ELR (cell line): ENCODE results near the gene REEP1.
"Not testable (repeated sequence)": the region's sequence is repeated elsewhere in the genome, so short reads cannot be mapped to it uniquely, and the experiment has no call there.

ENCODE experiments used
- DNase-seq: peaks from one replicate; pipeline ENCODE4 v3.0.0-alpha.2; 2015; ENCODE audit warnings: low read depth

Gene REEP1

DNA sequence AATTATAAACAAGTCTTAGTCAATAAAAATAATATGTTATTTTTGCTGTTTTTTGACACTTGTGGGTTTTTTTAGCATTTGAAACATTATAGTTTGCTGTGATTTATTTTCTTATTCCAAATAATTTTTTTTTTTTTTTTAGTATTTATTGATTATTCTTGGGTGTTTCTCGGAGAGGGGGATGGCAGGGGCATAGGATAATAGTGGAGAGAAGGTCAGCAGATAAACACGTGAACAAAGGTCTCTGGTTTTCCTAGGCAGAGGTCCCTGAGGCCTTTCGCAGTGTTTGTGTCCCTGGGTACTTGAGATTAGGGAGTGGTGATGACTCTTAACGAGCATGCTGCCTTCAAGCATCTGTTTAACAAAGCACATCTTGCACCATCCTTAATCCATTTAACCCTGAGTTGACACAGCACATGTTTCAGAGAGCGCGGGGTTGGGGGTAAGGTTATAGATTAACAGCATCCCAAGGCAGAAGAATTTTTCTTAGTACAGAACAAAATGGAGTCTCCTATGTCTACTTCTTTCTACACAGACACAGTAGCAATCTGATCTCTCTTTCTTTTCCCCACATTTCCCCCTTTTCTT is 8.5 kb upstream of the REEP1 start:
- not testable (repeated sequence) for DNase-seq

DNA sequence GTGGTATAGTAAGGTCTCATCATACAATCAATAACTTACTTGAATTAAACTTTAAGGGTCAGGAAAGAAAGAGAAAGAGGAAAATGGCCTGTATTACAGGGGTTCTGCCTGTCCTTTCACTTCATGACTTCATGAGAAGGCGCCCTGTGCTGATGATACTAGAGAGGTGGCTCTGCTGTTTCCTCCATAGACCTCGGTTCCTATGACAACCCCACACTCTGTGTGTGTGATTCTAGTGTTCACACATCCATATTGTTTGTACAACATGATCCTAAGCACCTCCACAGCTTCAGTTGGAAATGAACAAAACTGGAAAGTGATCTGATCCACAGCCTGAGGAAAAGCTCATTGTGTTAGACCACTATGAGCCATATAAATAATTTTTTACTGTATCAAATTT is 7.0 kb upstream of the REEP1 start:
- no peak for DNase-seq

DNA sequence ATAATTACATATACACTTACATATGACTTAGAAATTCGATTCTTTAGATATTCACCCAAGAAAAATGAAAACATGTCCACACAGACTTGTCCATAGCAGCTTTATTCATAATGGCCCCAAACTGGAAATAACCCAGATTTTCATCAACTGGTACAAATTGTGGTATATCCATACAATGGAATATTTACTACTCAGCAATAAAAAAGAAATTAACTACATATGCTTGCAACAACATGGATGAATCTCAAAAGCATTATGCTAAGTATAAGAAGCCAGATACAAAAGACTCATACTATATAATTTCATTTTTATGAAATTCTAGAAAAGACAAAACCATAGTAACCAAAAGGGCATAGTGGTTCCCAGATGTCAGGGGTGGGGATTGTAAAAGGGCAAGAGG is 5.1 kb upstream of the REEP1 start:
- DNase-seq = no peak

DNA sequence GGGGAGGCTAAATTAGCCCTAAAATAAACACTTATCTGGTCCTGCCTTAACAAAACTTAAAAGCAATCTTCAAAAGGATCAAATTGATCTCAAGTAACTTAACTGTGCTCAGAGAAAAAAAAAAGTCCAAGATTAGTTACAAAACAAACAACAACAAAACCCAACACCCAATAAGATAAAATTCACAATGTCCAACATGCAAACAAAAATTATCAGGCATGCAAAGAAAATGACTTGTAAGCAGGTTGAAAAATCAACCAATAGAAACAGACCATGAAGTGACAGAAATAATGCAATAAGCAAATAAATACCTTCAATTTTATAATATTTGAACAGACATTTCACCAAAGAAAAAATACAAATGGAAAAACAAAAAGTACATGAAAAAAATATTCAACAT is 4.0 kb upstream of the REEP1 start:
- no peak for DNase-seq

DNA sequence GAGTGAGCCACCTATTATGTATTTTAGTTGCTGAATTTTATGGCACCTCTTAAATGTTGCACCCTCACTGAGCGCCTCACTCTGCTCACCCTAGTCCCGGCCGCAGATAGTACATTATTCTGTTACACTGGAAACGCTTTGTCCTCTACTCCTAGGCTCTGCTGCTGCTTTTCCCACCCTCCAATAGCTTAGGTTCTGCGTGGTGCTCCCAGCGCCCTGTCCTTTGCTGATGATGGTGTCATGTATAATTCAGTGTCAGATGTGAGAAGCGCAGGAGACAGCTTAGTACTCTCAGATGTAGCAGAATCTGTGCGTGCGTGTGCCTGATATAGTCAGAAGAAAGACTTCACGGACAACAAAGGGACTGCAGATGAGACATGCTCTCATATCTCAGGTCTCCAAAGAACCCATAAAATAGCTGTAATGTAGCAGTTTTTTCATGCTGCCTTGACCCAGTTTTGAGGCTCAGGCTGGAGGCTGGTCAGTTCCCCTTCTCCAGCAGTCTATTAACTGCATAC is 1.4 kb upstream of the REEP1 start:
- no peak for DNase-seq

DNA sequence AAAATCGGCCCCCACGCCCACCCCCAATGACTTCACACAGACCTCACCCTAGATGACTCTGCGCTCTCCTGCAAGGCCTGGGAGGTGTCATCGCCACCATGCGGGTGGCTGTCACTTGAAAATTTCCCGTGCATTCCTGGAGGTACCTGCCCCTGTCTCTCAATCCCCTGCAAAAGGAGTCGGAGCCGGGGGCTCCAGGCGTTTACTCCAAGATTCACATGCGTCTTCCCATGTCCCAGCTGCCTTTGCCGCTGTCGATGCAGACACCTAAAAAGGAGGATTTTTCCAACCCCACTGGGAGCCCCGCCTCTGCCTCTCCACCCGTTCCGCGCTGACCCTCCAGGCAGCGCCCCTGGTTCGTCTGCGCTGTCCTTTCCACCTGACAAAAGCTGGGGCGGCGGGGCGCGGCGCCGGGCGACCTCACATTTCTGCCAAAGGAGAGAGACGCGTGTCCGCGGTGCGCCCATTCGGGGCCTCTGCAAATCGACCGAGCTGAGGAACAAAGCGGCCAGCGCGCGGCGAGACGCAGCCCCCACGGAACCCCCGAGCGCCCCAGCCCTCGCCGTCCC is 667 bp downstream of the REEP1 start:
- DNase-seq = no peak

DNA sequence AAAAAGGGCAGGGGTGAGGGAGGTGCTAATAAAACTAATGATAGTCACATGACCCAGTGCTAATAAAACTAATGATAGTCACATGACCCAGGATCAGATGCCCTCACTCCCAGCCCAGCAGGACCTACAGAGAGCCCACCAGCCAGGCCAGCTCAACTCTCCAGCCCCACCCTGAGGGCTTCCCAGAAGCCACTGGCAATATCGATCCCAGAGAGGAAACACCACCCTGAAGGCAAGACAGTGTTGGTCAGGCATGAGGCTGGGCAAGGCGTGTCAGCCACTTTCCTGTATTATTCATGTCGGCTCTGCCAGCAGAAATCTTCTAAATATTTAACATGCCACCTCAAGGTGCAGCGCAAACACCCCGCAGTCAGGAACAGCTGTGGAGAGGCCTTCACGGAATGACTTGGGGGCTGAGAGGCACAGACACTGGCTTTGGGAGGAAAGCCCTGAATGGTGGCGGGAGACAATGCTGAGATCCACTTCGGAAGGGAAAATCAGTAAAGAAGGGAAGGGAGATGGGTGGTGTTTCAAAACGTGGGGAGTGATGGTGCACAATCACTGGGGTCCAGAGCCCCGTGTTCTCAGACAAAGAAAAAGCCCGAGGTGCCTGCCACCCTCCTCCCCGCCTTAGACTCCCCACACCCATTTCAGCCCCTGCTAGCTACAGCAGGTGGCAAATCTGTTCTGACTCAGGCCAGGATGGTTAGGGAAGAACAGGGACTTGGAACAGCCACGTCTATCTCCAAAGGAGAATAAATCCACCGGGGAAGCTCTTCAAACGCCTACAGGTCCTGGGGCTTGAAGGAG is 1.4 kb downstream of the REEP1 start:
- no peak for DNase-seq

DNA sequence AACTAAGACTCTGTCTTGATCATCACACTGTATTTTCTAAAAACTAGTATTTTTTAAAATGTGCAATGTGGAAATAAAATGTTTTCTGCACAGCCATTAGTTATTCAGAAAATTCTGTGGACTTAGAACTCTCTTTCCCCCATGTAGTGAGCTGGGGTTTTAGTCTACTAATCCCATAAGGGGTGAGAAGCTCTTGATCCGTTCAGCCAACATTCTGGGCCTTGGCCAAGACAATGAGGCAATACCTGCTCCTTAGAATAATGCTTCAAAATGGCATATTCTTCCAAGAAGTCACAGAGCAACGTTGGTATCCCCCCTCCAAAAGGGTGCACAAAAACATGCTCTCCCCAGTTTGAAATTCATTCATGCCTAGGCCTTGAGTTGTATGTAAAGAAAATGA is 4.0 kb downstream of the REEP1 start:
- DNase-seq = no peak

DNA sequence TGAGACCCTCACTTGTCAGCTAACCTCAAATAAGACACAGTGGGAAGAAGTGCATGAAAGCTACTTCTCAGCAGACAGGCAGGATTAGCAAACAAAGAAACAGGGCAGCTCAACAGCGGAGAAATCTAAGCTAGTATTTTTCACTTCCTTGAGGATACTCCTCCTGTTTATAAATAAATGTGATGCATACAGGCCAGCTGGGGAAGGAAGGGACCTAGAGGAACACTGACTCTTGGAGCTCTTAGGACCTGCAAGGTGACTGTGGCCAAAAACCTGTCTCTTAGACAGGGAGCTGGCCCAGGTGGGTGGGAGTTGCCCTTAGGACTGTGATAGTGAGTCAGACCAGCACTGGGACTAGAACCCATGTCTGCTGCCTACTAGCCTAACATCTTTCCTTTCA is 4.8 kb downstream of the REEP1 start:
- DNase-seq = no peak

DNA sequence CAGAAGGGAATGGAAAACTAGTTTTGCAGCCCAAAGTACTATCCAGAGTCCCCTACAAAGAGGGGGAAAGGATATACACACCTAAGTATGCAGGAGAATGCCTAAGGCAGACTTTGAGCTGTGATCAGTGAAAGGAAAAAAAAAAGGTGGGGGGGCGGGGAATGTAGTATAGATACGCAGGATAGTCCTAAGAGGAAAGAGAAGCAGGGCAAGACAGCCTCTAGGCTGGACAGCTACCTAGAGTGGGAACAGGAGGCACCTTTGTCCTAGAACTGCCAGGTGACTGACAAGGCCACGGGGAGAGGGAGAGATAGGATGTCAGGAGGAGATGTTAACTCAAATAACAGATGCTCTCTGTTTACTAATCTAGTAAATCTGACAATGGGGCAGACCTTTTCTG is 6.0 kb downstream of the REEP1 start:
- DNase-seq = no peak

DNA sequence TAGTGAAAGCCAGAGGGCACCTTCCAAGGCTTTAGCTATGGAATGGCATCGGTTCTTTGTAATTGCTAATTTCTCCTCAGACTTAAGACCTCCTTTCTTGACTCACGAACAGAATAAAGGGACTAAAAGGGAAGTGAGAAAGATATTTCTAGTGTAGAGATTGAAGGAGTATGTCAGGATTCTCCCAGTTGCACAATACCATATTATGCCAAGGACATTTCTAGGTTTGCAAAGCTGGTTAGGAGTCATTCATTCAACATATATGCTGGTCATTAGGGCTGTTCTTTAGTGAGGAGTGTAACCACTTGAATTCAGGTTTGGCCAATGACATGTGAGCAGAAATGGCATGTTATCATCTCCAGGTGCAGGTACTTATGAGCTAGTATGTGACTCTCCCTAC is 7.4 kb downstream of the REEP1 start:
- no peak for DNase-seq

DNA sequence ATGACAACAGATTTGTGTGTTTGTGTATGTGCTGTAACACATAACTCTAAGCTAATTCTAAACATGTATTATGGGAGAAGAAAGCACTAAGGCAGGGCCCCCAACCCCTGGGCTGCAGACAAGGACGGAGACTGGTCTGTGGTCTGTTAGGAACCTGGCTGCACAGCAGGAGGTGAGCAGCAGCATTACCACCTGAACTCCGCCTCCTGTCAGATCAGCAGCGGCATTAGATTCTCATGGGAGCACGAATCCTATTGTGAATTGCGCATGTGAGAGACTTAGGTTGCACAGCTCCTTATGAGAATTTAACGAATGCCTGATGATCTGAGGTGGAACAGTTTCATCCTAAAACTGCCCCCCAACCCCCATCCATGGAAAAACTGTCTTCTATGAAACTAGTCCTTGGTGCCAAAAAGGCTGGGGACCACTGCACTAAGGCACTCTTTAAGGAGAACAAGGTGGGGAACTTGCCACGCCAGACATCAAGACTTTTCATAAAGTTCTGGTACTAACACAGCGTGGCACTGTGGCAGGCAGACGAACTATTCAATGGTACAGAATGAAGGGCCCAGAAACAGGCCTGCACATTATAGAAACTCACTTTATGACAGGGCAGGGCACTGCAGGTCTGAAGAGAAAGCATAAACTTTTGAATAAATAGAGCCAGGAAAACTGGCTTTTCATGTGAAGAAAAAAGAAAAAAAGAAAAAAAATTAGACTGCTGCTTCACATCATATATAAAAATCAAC is 14.0 kb downstream of the REEP1 start:
- DNase-seq = no peak

DNA sequence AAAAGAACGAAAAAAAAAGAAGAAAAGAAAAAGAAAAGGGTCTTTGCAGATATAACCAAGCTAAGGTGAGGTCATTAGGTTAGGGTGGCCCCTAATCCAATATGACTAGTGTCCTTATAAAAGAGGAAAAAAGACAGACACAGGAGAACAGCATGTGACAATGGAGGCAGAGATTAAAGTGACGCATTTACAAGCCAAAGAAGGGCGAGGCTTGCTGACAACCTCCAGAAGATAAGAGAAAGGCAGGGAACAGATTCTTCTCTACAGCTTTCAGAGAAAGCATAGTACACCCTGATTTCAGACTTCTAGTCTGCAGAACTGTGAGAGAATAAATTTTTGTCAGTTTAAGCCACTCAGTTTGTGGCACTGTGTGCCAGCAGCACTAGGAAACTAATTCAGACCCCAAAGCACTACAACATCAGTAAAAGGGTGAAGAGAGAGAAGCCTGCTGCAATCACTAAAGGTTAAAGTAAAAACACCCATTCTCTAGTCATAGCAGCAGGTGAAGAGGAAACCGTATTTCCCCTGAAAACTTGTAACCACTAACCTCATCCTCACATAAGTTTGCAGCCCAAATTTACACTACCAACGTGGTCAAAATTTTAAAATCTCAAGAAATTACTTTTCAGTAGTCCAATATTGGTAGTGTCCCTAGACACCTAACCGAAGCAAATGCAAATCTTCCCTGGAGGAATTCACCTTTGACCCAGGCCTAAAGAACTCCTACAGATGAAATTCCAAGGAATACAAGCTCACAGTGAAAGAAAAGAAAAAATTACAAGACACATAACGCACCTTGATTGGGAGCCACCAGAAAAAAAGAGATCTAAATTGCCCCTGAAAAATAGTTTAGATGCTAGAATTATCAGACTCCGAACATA is 17.5 kb downstream of the REEP1 start:
- no peak for DNase-seq

DNA sequence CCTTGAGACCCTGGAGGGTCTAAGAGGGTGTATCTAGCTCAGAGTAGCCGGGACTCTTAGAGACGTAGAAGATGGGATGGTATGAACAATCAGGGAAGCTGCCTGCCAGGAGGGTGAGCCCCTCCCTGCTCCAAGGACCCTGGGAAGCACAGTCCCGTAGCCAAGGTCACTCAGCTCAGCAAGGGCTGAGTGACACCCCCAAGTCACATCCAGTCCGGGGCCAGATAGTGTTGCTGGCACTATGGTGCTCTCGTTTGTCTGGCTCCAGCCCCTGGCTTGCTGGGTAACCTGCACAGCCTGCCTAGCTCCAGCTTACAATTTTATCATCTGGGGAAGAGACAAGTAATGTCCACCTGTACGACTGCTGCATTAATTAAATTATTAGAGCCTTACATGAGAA is 22.3 kb downstream of the REEP1 start:
- DNase-seq = no peak

DNA sequence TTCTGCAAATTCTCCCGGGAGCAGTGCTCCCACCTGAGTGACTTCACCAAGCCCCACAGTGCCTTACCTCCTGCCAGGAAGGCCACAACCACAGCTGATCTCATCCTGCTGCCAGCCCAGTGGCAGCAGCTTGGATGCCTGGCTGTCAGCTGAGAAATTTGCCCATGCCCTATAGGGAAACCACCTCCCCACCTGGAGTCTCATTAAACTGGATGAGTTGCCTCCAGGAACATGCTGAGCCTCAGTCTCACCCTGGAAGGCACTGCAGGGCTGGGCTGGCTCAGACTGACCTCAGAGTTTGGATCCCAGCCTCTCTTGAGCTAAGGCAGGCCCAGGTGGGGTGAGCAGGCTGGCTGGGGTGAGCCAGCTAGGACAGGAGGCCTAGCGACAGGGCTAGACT is 23.3 kb downstream of the REEP1 start:
- DNase-seq = no peak

DNA sequence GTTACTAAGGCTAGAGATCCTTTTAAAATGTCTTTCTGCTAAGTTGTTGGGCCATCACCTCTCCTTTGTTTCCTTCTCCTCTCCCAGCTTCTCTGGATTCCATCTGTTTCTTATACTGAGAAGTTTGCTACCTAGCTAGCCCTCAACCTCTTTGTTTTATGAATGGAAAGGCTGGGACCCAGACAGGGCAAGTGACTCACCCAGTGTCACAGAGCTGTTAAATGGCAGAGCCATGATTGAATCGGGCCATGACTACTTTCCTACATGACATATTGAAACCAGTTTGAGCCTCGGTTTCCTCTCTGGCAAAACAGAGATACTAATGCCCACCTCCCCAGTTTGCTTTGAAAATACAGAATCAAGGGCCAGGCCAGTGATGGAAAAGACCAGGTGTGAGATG is 24.1 kb downstream of the REEP1 start:
- DNase-seq = no peak

DNA sequence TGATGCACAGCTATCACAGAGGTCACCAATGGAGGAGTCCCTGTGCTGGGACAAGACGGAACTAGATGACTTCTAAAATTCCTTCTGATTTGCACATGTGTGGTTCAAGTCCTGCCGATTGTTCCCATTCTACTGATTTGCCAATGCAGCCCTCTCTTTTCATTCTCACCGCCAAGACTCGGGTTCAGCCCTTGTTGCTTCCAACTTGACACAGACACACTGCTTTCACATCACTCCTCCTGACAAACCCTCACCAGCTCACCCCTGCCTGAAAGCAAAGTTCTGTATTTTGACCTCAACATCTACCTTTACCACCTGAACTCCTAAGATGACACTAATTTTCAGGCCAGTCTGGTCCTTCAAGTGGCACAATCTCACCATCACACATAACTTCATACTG is 25.5 kb downstream of the REEP1 start:
- no peak for DNase-seq

DNA sequence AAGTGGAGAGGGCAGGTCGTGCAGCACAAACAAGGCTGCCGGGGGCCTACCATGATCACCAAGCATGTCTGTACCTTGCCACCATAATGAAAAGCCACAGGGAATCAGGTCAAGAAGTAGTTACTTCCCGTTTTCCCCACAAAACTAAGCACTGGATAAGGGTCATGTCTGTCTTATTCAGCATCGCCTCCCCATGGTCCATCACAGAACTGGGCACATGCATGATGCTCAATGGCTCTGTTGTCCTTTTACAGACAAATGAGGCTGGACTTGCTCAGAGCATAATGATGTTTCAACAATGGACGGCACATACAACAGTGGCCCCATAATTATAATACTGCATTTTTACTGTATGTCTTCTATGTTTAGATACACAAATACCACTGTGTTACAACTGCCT is 27.5 kb downstream of the REEP1 start:
- DNase-seq = no peak

DNA sequence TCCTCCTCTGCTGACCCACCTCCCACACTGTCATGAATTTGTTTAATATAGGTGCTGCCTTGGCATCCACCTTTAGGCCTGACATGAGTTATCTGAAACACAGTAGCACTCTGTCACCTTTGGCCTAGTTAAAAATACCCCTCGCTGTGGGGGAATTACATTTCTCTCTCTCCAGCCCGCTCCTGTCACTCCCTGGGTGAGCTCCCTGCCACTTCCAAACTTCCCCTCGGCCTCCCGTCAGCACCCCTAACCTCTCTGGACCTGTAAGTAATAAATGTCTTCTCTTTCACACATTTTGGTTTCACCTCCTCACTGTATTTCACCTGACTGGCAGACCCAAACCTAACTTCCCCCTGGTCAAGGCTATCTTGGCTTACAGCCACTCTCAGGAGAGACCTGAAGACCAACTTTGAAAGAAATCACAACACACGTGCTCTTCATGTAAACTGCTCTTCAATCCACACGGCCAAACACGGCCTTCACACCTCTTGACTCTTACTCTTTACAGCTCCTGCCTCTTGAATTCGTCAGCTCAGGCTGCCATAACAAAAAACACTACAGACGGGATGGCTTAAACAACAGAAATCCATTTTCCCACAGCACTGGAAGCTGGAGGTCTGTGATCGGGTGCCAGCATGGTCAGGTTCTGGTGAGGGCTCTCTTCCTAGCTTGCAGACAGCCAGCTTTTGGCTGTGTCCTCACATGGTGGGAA is 28.3 kb downstream of the REEP1 start:
- DNase-seq = no peak

DNA sequence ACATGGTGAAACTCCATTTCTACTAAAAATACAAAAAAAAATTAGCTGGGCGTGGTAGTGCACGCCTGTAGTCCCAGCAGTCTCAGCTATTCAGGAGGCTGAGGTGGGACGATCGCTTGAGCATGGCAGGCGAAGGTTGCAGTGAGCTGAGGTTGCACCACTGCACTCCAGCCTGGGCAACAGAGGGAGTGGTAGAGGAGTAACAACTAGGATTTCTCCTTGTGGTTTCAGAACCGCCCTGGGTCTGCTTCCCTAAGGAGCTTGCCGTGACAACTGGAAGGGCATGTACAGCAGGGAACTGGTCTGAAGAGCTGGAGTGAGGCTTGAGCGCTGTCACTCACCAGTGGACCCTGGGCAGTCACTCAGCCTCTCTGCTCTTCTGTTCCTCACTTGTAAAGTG is 29.1 kb downstream of the REEP1 start:
- DNase-seq = no peak

DNA sequence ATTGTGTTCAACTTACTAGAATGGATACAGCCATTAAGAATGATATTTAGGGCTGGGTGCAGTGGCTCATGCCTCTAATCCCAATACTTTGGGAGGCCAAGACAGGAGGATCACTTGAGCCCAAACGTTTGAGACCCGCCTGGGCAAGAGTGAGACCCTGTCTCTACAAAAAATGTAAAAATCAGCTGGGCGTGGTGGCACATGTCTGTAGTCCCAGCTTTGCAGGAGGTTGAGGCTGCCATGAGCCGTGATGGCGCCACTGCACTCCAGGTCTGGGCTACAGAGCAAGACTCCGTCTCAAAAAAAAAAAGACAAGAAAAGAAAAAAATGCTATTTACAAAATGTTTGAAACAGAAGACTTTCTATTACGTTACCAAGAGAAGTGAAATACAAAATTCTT is 30.0 kb downstream of the REEP1 start:
- no peak for DNase-seq
